Hematopoietic multipotent progenitor cell treated with erythropoietin and hydrocortisone succinate and interleukin-3 and kit ligand, for 8 days (in vitro differentiated cells): ENCODE data around the gene CPXM1.
A peak's percentile ranks its signal among the peaks of the same experiment; 100 is the strongest.
"Not testable (repeated sequence)": the region's sequence is repeated elsewhere in the genome, so short reads cannot be mapped to it uniquely, and the experiment has no call there.

Source experiments
- DNase-seq: peaks from one replicate; pipeline ENCODE4 v3.0.0-alpha.2; 2015

Gene CPXM1

DNA sequence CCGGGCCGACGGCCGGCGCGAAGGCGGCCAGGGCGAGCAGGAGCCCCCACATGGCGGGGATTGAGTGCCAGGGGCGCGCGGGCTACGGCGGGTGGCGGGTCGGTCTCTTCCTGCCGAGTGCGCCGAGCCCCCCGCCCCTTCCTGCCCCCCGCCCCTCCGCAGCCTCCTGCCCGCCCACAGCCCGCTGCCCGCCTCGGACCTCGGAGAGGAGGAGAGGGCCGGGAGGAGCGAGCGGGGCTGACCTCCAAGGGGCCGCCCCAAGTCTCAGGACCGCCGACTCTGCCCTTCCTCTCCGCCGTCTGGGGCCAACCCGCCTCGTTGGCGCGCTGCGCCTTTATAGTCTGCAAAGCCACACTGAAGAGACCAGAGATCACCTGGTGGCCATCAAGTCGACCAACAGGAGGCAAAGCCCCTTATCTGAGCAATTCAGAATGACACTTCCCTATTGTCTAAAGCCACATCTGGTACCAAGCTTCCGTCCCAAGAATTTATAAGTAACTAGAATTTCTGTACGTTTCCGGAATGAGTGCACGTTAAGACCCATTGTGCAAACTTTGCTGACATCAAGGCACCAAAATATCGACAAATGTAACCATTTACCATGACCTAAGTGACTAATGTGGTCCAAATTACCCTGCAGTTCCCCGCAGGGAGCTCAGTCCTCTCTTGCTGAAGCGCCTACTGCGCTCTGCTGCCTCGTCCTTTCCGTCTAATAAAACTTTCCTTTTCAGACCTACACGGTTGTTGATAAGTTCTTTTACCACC lies at the start of gene CPXM1:
Gene CPXM1 (minus strand): TSS at position 107 of the 765 bp plus-strand sequence. CDS start 55 bp downstream, at position 52.
- DNase-seq: peak; percentile 74

- no peak for DNase-seq
Observed at GRCh38 chr20:2849529-2849928, 49.1 kb upstream of the CPXM1 start.

- DNase-seq: no peak
Observed at GRCh38 chr20:2847802-2848201, 47.4 kb upstream of the CPXM1 start.

DNA sequence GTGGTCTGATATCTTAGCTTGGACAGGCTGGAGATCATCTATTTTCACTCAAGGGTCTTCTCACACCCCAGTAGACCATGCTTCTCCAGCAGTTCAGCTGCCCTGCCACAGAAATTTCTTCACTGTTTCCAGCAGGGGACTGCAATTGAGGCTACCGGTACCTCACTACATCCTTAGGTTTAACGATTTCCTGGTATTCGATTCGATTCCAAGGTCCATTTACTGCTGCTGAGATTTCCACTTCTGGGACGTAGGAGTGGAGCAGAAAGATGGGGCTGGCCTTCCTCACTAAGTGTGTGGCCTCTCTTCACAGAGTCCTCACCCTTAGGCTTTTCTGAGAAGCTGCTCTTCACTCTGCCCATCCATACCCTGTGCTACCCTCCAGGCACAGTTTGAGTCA lies 46.3 kb upstream of the CPXM1 start:
- no peak for DNase-seq

DNA sequence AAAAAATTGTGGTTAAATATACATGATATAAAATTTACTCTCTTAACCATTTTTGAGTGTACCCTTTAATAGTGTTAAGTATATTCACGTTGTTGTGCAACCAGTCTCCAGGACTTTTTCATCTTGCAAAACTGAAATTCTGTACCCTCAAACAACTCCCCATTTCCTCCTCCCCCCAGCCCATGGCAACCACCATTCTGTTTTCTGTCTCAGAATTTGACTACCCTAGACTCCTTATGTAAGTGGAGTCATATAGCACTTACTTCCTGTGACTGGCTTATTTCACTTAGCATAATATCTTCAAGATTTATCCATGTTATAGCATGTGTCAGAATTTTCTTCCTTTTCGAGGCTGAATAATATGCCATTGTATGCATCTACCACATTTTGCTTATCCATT lies 45.2 kb upstream of the CPXM1 start:
- no peak for DNase-seq

GRCh38 chr20:2840967-2841531 lies 40.6 kb upstream of the CPXM1 start:
- peak; percentile 42 for DNase-seq

- peak; percentile 86 for DNase-seq
Observed at GRCh38 chr20:2840138-2840966, 39.9 kb upstream of the CPXM1 start, which contains the start of the genes PCED1A and VPS16. Gene PCED1A (minus strand): TSS chr20:2840655. CDS start chr20:2839912, 743 bp downstream. Gene VPS16 (plus strand): TSS chr20:2840745. CDS start chr20:2840775, 30 bp downstream.

DNA sequence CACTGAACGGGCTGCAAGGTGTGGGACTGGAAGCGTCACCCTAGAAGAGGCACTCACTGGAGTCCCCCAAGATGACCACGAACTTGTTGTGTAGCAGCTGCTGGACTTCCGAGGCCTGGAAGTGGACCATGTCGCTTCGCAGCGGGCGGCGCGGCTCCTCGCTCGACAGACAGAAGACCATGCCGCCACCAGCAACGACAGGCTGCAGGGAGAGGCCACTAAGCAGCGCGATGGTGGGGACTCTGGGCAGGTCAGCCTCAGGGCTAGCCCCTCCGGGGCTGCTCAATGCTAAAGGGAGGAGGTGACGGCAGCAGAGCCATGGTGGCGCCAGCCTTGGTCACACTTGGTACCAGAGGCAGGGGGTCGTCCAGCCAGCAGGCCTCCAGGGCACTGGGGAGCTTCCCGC lies 39.3 kb upstream of the CPXM1 start:
- DNase-seq: no peak

DNA sequence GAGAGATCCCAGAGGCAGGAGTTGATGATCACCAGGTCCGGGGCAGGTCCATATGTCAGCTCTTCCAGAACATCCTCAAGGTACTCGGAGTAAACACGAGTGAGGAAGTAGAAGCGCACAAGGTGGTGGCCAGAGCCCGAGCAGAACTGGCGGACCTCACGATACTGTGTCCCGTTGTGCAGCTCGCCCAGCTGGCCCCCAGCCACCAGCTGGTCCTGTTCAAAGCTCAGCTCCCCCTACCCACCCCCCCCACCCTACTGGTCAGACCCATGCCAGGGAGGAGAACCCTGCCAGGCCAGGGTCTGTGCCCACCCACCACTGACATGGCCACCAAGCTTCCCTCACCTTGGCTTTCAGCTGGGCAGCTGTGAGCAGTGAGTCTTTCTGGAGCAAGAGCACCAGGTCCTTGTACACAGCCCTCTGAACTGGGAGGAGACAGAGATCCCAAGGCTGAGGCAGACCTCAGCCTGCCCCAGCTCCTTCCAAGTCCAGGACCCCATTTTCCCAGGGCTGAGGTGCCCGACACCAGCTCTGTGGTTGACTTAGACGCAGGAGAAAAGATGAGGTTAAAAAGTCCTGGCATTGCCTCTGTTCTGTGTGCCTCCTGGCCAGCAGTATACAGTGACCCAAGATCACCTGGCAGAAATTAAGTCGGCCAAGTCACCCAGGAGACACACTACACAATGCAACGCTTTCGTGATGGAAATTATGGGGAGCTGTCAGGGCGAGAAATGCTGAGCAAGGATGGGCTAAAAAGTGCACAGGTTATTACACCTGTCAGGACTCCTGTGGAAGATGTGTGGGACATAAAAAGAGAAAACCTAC lies 38.6 kb upstream of the CPXM1 start:
- DNase-seq: no peak

GRCh38 chr20:2838170-2838797 lies 37.9 kb upstream of the CPXM1 start:
- no peak for DNase-seq

- DNase-seq: no peak
Observed at GRCh38 chr20:2837221-2837960, 37.0 kb upstream of the CPXM1 start.

GRCh38 chr20:2836035-2836434 lies 35.6 kb upstream of the CPXM1 start:
- DNase-seq: no peak

DNA sequence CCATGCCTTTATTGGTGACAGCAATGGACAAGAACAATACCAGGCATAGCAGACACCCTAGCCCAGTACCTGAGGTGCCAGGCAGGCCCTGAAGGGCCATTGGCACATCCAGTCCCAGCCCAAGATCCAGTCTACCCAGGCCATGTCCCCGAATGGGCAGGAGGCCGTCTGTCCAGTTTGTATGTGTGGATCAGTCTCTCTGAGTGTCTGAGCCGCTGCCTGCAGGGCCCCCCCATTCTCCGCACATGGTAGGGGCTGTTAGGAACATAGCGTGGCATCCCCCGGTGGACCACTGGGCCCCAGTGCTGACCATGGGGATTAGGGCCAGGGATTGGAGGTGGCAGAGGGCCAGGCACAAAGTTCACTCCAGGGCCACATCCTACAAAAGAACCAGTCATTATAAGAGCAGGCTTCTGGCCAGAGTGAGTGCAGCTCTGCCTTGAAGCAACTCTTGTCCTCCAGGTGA lies 34.9 kb upstream of the CPXM1 start:
- DNase-seq: no peak

DNA sequence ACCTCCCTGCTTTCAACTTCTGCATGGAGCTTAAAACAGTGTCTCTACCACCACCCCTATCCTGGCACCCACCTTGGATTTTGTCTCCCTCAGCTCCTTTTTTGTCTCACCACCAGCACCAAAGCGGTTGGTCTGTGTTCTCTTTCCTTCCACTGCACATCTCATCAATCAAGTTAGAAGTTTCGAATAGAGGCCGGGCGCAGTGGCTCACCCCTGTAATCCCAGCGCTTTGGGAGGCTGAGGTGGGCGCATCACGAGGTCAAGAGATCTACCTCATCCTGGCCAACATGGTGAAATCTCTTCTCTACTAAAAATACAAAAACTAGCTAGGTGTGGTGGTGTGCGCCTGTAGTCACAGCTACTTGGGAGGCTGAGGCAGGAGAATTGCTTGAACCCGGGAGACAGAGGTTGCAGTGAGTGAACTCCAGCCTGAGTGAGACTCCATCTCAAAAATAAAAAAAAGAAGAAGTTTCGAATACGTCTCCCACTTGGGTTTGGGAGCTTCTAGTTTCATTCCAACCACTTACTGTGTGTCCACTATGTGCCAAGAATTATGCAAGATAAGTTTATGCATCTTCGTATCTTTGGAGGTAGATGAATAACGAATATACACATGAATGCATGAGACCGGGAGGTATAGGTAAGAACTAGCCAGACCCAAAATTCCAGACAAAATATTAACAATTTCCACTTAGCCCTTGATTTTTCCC lies 34.1 kb upstream of the CPXM1 start:
- no peak for DNase-seq

- no peak for DNase-seq
Observed at GRCh38 chr20:2833761-2834160, 33.3 kb upstream of the CPXM1 start.

DNA sequence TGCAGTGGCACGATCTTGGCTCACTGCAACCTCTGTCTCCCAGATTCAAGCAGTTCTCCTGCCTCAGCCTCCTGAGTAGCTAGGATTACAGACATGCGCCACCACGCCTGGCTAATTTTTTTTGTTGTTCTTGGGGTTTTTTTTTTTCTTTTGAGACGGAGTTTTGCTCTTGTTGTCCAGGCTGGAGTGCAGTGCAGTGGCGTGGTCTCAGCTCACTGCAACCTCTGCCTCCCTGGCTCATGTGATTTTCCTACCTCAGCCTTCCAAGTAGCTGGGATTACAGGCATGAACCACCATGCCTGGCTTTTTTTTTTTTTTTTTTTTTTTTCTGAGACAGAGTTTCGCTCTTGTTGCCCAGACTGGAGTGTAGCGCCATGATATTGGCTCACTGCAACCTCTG lies 30.8 kb upstream of the CPXM1 start:
- DNase-seq: not testable (repeated sequence)

GRCh38 chr20:2829376-2829775 lies 28.9 kb upstream of the CPXM1 start:
- DNase-seq: no peak

DNA sequence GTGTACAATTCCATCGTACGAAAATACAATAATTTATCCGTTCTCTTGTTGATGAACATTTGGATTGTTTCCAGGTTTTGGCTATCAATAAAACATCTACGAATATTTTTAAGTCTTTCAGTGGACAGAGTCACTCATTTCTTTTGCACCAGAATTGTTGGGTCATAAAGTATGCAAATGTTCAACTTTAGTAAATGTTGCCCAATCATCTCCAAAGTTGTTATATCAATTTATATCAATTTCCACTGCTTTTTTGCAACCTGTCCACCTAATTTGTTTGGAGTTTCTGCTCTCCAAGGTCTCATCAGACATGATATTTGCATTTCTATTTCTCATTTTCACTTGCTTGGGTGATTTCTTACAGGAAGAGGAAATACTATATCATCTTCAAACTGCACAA lies 26.2 kb upstream of the CPXM1 start:
- DNase-seq: no peak

DNA sequence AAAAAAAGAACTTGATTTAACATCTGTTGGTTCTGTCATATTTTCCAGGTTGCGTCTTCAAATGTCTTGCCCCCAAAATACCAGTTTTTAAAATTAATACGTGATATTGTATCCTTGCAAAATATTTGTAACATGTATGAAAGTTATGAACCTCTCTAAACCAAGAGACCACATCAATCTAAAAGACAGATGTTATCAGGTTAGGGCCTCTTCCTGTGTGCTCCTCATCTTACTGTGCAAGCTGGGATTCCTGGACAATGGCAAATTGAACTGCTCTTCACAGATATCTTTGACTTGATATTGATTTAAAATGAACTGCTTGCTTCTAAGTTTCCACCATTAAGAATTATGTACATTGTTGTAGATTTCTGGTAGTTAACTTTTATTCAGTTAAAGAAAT lies 25.3 kb upstream of the CPXM1 start:
- DNase-seq: no peak

GRCh38 chr20:2822073-2822472 lies 21.6 kb upstream of the CPXM1 start:
- DNase-seq: no peak
